UCSD-AML1 (cell line): ENCODE measurements around the gene MOCS1.
"Not testable (repeated sequence)": the region's sequence is repeated elsewhere in the genome, so short reads cannot be mapped to it uniquely, and the experiment has no call there.

Experiments
- DNase-seq: peaks from one replicate; lab custom pipeline; 2025; ENCODE audit not compliant: unreplicated experiment; lab: John Stamatoyannopoulos, UW

MOCS1 gene

DNA sequence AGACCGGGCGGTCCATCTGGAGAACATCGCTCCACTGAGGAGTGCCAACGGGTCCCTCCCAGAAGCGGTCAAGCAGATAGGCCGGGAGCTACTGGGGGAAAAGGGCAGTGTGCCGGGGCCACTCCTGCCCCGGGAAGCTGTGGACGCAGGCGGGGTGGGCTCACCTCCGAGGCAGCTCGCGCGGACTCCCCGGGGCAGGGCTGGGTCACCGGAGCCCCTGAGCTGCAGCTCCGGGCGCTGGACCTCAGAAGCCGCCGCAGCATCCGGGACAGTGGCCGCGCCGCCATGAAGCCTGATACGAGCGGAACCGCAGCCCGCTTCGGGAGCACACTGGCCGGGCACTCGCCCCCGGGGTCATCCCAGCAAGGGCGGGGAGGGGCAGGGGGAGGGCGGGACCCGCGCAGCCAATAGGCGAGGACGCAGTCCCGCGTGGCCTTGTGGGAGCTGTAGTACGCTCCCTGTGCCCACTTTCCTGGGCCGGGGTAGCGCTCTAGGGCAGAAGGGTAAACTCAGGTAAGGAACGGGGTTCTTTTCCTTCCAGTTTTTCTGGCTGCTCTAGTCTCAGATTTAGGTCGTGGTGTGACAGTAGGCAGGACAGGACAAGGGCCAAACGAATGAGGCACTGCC is at the start of gene MOCS1:
Gene MOCS1 (minus strand): TSS at position 332 of the 627 bp plus-strand sequence. CDS start 45 bp downstream, at position 287.
- DNase-seq, result no peak

DNA sequence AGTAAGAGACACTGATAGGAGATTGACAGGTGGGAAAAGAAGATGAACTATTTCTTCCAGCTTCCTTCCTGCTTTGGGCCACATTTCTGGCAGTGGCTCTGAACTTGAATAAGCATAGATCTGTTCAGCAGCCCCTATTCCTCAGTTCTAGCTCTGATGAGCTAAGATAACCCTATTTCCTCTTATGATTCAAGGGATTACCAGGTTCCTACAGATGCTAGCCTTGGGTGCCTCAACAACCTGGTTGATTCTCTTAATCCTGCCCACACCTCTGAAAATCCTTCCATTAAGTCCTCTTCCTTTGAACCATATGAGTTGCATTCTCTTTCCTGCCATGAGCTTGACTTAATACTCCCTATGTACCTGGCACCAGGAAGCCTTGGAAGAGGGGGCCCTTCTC is 49.8 kb upstream of the MOCS1 start:
- DNase-seq, result no peak

DNA sequence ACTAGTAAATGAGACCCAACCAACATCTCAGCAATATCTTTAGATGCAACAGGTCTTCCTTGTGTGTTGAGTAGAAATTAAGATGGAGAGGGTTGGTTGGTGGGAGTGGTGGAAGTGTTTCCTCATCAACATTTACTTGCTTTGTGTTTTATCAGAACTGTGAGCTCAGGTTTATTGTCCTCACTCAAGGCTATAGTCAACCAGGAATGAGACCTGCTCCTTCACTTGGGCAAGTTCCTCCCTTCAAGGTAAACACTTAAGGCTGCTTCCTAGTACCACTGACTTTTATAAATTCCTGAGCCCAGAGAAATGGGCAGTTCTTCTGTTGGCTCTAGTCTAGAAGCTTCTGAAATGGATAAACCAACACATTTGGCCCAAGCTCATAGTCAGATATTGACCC is 48.9 kb upstream of the MOCS1 start:
- DNase-seq, result no peak

DNA sequence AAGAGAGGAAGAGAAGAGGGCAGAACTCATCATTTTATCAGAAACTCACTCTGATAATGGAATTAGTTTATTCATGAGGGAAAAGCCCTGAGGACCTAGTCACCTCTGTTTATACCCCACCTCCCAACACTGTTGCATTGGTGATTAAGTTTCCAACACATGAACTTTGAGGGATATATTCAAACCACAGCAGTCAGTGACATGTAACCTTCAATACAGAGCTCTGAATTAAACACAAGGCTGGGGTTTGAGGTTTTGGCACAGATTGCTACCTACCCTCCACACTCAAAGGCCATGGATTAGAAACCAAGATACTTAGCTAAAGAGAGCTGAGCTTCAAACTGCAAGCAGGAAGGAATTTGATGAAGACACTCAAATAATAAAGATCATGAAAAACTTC is 48.5 kb upstream of the MOCS1 start:
- DNase-seq, result no peak

DNA sequence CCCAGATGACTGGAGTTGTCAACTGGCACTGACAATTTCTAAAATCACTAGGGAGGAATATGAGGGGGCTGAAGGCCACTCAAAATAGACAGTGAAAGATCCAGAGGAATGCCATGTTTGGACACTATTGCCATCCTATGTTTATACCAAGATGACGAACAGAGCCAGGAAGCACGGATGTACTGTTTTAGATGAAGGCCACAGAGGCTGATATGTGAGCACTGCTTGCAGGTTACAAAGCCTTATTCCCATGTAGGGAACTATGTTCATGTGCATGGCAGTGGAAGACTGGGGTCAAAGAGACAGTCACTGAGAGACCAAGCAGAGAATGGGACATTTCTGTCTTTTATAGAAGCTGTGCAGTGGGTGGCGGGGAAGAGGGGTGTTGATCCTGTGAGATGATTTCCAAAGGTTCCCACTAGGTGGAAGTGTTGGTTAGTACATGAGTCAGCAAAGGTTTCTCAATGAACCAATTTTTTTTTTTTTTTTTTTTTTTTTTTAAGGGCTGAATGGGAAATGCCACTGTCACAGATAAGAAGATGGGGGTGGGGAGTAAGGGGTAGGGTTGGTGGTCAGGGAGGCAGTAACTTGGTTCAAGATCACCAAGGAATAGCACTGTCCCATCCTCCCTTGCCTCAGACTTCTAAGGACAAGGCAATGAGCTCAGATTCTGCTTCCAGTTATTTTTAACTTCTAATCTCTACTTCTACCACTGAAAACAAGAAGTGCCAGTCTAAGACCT is 46.7 kb upstream of the MOCS1 start:
- DNase-seq, result no peak

DNA sequence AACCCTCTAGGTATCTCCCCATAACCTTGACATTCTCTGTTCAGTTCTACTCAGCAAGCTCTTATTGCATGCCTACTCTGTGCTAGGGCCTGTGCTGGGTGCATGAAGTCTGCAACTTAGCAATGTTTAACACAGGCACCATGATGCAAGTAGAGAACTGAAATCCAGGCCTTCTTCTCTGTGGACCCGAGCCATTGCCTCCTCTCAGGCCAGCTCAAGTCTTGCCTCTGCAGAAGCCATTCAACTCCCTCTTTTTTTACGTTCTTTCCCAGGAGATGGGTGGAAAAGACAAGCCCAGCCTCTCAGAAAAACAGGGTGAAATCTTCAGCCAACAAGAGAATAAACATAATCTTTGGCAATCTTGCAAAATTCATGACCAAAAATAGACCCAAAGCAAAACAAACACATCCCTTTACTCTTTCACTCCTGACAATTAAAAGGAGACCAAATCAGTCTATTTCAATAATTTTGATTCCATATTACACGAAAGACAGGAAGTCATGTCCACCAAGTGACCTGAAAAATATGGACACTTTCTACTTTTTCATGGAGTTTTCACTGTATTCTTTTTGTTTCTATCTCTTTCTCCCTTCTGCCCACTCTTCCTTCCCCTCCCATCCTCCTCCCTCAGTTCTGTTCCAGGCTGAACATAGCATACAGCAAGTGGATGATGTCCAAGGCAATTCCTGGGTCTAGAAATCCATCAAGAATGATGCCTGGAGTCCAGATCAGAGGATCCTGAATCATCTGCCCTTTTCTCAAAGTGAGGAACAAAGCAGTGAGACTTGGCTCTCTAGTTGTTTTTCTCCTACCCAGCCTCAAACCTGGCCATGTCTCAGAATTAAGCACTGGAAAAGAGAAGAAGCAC is 45.4 kb upstream of the MOCS1 start:
- DNase-seq, result no peak

DNA sequence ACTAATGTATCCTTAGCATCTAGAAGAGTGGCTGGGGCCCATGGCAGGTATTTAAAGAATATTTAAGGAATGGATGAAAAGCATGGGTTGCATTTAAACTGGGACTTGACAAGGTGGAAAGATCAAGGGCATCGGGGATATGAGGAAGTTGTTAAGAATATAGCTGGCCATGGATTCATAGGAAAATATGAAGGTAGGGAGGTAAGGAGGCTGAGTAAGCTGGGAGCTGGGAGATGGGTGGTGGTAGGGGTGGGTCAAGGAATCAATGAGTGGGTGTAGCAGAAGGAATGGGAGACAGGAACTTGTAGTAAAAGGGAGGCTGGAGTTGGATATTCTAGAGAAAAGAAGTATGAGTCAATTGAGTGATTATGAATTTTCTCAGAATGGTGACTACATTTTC is 44.0 kb upstream of the MOCS1 start:
- no peak for DNase-seq

DNA sequence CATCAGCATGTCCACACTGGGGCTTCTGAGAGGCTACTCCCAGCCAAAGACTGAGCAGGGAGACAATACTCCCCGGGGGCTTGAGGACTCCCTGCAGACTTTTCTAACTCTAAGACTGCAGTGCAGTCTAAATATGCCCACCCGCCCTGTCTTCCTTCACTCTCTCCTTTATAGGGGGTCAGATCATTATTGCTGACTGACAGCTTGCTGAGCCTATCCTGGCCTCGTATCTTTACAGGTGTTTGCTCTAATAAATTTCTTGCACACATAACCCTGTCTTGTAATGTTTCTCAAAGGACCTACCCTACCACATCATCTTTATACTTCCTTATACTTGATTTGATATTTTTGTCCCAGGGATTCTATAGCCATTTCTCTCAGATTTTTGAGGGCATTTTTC is 39.4 kb upstream of the MOCS1 start:
- no peak for DNase-seq

DNA sequence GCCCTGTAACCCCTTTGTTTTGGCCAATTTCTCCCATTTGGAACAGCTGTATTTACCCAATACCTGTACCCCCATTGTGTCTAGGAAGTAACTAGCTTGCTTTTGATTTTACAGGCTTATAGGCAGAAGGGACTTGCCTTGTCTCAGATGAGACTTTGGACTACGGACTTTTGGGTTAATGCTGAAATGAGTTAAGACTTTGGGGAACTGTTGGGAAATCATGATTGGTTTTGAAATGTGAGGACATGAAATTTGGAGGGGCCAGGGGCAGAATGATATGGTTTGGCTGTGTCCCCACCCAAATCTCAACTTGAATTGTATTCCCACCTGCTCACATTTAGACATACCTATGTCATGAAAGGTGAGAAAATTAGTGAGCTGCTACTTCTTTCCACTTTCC is 38.5 kb upstream of the MOCS1 start:
- not testable (repeated sequence) for DNase-seq

DNA sequence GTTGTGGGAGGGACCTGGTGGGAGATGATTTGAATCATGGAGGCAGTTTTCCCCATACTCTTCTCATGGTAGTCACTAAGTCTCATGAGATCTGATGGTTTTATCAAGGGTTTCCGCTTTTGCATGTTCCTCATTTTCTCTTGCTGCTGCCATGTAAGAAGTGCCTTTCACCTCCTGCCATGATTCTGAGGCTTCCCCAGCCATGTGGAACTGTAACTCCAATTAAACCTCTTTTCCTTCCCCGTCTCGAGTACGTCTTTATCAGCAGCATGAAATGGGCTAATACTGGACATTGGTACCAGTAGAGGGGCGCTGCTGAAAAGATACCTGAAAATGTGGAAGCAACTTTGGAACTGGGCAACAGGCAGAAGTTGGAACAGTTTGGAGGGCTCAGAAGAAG is 36.9 kb upstream of the MOCS1 start:
- not testable (repeated sequence) for DNase-seq

DNA sequence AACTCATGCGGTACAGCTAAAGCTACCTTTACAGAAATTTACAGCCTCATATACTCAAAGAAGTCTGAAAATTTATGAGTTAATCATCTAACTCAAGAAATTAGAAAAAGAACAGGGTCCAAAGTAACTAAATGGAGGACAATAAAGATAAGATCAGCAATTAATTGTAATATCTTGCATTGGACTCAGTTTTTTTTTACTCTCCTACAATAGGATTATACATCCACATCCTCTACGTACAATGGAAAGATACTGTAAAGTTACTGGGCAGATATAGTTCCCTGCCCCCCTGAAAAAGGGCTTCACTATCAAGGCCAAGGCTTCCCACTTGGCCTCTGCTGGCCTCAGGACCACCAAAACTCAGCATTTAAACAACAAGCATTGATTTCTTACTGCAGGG is 31.5 kb upstream of the MOCS1 start:
- no peak for DNase-seq

DNA sequence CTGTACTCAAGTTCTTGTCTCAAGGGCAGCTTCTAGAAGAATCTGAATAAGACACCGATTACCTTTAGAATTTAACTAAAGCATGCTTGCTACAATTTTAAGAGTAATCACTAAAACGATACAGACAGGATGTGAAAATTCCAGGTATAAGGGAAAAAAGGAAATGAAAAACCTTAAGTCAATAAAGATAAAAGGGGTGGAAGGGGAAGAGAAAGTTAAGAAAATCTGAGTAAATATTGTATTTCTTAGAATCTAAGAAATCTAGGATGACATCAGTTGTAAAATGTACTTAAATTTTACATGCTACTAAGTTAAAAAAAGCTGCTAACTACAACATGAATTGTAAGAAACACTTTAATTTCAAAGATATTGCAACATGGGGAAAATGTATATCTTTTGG is 30.3 kb upstream of the MOCS1 start:
- no peak for DNase-seq

DNA sequence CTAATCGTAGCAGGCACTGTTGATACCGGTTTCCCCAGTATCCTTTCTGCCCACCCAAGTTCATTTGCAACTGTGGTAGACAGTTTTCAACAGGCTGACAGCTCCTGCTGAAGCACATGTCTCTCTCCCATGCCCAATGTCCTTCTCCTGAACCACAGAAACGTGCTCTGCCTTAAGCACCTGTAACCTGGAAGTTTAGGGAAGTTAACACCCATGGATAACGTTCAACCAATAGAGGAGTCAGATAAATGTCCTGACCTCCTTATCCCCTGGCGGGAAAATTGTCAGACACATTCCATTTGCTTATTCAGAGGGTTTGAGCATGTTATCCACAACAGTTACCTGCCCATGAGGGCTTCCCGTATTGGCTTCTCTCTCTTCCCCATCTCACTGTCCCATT is 29.8 kb upstream of the MOCS1 start:
- DNase-seq, result no peak

DNA sequence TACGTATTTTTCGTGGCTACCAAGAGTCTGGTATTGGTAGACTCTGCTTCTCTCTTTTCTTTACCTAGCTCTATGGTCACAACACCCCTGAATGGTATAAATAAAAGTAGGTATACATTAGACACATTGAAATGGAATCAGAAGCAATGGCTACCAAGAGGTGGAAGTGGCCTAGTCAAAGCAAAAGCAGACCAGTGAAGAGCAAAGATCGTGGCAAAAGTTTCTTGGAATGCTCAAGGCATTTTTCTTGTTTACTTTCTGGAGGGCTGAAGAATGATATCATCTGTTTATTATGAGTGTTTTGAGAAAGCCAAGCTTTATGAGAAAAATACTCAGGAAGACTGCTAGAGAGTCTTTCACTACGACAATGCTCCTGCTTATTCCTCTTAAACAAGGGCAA is 28.6 kb upstream of the MOCS1 start:
- no peak for DNase-seq

DNA sequence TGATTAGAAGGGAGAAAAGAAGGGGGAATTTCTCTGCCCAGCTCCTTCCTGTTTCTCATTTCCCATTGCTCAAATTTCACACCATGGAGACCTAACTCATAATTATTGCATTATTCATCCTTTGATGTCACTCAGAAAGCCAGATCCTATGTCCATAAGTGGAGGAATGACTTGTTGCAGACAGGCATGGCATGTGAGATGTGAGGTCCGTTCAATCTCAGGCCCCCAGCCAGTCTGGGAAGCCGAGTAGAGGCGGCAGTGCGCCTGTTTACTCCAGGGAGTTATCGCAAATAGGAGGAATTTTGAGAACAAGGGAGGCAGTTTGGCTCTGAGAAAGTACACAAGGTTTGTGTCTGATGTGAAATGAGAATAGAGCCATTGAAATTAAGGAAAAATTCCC is 26.9 kb upstream of the MOCS1 start:
- DNase-seq, result no peak

DNA sequence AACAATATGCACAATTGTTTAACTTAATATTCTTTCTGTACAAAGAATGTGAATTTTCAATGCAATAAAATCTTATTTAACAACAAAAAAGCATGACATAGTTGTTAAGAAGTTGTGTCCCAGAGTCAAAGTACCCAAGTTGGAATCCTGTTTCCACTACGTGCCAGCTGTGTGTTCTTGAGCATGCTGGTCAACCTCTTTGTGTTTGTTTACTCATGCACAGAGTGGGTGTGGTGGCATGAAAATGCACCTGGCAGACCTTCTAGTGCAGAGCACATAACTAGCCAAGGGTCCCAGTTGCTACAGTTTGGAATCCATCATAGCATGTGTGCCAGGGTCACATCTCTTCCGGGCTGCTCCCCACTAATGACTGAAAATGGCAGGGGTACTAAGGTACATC is 24.7 kb upstream of the MOCS1 start:
- no peak for DNase-seq

DNA sequence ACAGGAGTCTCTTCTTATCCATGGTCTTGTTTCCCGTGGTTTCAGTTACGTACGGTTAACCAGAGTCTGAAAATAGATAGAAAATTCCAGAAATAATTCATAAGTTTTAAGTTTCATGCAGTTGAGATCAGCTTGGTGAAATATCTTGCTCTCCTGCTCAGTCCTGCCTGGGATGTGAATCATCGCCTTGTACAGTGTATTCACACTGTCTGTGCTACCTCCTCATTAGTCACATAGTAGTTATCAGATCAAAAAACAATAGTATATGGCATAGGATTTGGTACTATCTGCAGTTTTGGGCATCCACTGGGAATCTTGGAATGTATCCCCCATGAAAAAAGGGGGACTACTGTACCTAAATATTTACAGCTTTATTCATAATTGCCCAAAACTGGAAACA is 22.7 kb upstream of the MOCS1 start:
- DNase-seq, result no peak

DNA sequence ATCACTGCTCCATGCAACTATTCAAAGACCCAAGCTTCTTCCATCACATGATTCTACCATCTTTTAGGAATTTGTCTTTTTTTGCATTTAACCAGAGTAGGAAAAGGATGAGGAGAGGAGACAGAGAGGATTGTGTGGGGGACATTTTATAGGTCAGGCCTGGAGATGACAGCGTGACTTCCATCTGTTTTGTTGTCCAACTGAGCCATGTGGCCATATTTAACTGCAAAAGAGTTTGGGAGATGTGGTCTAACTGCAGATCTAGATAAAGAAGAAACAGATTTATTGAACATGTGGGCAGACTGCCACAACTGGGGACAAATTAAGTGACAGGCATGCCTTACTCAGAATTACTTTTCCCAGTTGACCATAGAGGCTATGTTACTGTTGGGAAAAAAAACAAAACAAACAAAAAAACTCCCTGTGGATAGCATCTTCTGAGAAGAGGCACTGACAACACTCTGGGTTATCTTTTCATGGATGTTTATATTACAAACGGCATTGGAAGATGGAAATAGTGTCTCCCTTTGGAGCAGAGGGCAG is 18.9 kb upstream of the MOCS1 start:
- DNase-seq, result no peak

DNA sequence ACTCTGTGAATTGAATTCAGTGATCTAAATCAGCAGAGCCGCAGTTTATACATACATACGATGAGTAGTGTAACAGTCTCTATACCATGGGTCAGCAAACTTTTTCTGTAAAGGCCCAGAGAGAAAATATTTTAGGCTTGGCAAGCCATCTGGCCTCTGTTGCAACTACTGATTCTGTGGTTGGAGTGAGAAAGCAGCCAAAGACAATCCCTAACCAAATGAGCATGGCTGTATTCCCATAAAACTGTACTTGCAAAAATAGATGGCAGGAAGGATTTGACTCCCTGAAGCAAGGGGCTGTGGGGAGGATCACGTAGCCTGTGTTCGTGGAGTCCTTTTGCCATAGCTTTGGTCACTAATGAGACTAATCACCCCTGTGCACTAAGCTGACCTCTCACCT is 17.9 kb upstream of the MOCS1 start:
- DNase-seq, result no peak

DNA sequence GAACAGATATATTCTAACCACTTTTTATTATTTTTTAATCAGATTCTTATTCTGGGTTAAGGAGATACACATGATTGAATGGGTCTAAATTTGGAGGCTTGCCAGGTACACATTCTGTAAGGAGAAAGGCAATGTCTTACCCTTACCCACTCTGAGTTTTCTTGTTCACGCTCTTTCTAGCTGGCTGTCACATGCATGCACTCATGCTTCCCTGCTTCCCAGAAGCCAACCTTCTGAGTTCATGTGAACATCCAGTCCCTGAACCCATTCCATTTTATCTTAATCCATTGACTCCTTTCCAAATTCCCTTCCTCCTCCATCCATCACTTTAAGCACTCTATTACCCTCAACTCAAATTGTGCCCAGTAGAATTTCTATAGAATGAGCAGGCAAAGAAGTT is 17.5 kb upstream of the MOCS1 start:
- DNase-seq, result no peak

DNA sequence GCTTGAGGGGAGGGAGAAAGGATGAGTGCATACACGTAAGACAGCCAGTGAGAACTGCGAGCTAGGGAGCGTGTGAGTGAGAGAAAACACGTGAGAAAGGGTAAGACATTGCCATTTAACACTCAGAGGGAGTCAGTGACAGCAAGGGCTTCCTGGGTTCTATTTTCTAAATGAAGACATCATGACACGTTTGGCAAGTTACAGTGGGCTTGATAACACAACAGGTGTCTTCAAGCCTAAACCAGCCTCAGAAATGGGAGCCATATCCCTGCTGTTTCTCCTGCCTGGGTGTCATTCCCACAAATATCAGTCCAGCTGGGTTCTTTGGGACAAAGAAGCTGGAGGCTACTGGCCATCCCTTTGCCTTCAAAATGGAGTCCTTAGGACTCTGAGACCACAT is 16.9 kb upstream of the MOCS1 start:
- no peak for DNase-seq
